K562 (cell line): Measurements from ENCODE around the gene MTIF3. TPM values are rescaled to one million over a fixed set of nuclear protein-coding genes. Genes with fewer than 3 reads are reported as not detected.
A peak's percentile ranks its signal among the peaks of the same experiment; 100 is the strongest.

Source experiments
- CLOCK ChIP-seq: fragments of 250-450 bp; sonication (Bioruptor Pico); IDR thresholded peaks from 2 replicates; pipeline ENCODE4 v1.4.0; 2020; ENCODE audit warnings: mild to moderate bottlenecking, moderate library complexity, borderline replicate concordance
- CREB1 ChIP-seq, 2 experiments: sonication (generic) in 1 of 2; formaldehyde crosslinking in 1 of 2; IDR thresholded peaks; 2 replicates each; pipeline versions ENCODE4 v1.6.1 to v1.8.0; 2012 to 2022; ENCODE audit warnings: inconsistent platforms in 1 of 2, mild to moderate bottlenecking in 1 of 2, missing genetic modification reagents in 1 of 2, moderate library complexity in 1 of 2
- EGR1 ChIP-seq: fragments of 450-650 bp; conservative IDR thresholded peaks from 2 replicates; pipeline ENCODE4 v1.6.1; 2017; ENCODE audit warnings: mild to moderate bottlenecking
- GATAD2B ChIP-seq: fragments of 450-650 bp; IDR thresholded peaks from 2 replicates; pipeline ENCODE4 v1.6.1; 2017; ENCODE audit warnings: mild to moderate bottlenecking, borderline replicate concordance
- JUND ChIP-seq, 2 experiments: IDR thresholded peaks; 2 replicates in 1 of 2; 3 replicates in 1 of 2; pipeline ENCODE4 v1.6.1; 2011; ENCODE audit warnings: borderline replicate concordance in 2 of 2, low read depth in 2 of 2, low read length in 2 of 2, improper control_type of control experiment in 1 of 2, missing biosample characterization in 1 of 2, missing genetic modification characterization in 1 of 2, missing genetic modification reagents in 1 of 2
- KLF16 ChIP-seq: IDR thresholded peaks from 2 replicates; pipeline ENCODE4 v1.6.1; 2016; ENCODE audit warnings: antibody characterized with exemption
- MCM2 ChIP-seq: fragments of 450-650 bp; IDR thresholded peaks from 2 replicates; pipeline ENCODE4 v1.6.1; 2017; ENCODE audit warnings: low read depth, mild to moderate bottlenecking
- NUFIP1 ChIP-seq: fragments of 450-650 bp; IDR thresholded peaks from 2 replicates; pipeline ENCODE4 v1.6.1; 2018; ENCODE audit not compliant: partially characterized antibody
- POLR2B ChIP-seq: fragments of 450-650 bp; IDR thresholded peaks from 2 replicates; pipeline ENCODE4 v1.6.1; 2018; ENCODE audit warnings: low read depth; ENCODE audit not compliant: partially characterized antibody
- RBBP5 ChIP-seq: fragments of 200-600 bp; sonication (generic); IDR thresholded peaks from 2 replicates; pipeline ENCODE4 v1.6.1; 2012; ENCODE audit warnings: borderline replicate concordance, mild to moderate bottlenecking, low read length, control low read depth, inconsistent platforms; ENCODE audit not compliant: insufficient read depth, poor library complexity, severe bottlenecking
- RBFOX2 ChIP-seq: fragments of 200-400 bp; formaldehyde crosslinking; IDR thresholded peaks from 2 replicates; pipeline ENCODE4 v1.6.1; 2017; ENCODE audit warnings: low read depth, mild to moderate bottlenecking, low read length, moderate library complexity
- TAF7 ChIP-seq: fragments of 450-650 bp; IDR thresholded peaks from 2 replicates; pipeline ENCODE4 v1.6.1; 2016; ENCODE audit warnings: missing genetic modification characterization, missing compliant biosample characterization
- TOE1 ChIP-seq, 2 experiments: fragments of 450-650 bp in 1 of 2; sonication (generic) in 1 of 2; formaldehyde crosslinking in 1 of 2; IDR thresholded peaks; 2 replicates each; pipeline versions ENCODE4 v1.7.1 to v1.8.0; 2016 to 2022; ENCODE audit warnings: borderline replicate concordance in 2 of 2, mild to moderate bottlenecking in 2 of 2, antibody characterized with exemption in 1 of 2, inconsistent platforms in 1 of 2, low read depth in 1 of 2, missing genetic modification reagents in 1 of 2, moderate library complexity in 1 of 2
- ZNF12 ChIP-seq: sonication (generic); formaldehyde crosslinking; IDR thresholded peaks from 2 replicates; pipeline ENCODE4 v1.4.0; 2020; ENCODE audit warnings: mild to moderate bottlenecking, missing genetic modification reagents
- ZNF384 ChIP-seq: IDR thresholded peaks from 2 replicates; pipeline ENCODE4 v1.6.1; 2012; ENCODE audit warnings: low read depth, low read length, improper control_type of control experiment
- polyA plus RNA-seq, 8 experiments: library from polyadenylated mRNA; depleted of rRNA in 4 of 8; stranded (reverse) in 5 of 8; unstranded in 3 of 8; fragments of >200 nt; fragmentation: Nextera tagmentation in 2 of 8; fragmentation: Illumina TruSeq in 1 of 8; extraction: Ambion mirVana in 2 of 8; extraction: Trizol in 1 of 8; gene quantifications; 2 replicates each; pipeline versions ENCODE4 v1.2.1 to v1.2.3, GENCODE V29; 2011 to 2014; ENCODE audit warnings: inconsistent platforms in 1 of 8, missing spikeins in 1 of 8
- total RNA-seq, 7 experiments: library from RNA; depleted of rRNA in 6 of 7; stranded (reverse); fragments of >200 nt in 6 of 7; fragmentation: Illumina TruSeq in 2 of 7; extraction: Trizol in 2 of 7; gene quantifications; 2 replicates each; pipeline versions ENCODE4 v1.2.1 to v1.2.3, GENCODE V29; 2011 to 2021; ENCODE audit warnings: low replicate concordance in 1 of 7
- TF ChIP-seq, protein P1 (sequence below): fragments of 250-450 bp; sonication (Bioruptor Pico); IDR thresholded peaks from 2 replicates; pipeline ENCODE4 v1.8.0; 2021; ENCODE audit warnings: mild to moderate bottlenecking, moderate library complexity

The MTIF3 gene
- total and polyA plus RNA-seq, 9 of the 15 experiments (the other 6 are each of a cell fraction or from before 2014, with no cell fraction given), result 23.5 to 73.6 (median 45.2) TPM

GRCh38 chr13:27449936-27450828 is at the start of gene MTIF3 (continued):
- TF ChIP-seq CLOCK (CRISPR knock-in tag), result no peak
- TF ChIP-seq RBBP5, result peak; percentile 95
- TF ChIP-seq CREB1 (IDR thresholded peaks at IDR 0.05), result no peak; the same call in 1 of the 2 replicates
- TF ChIP-seq CREB1 (CRISPR knock-in tag; IDR thresholded peaks at IDR 0.05), result 0 out of 2 replicates have a peak, but pooled peaks have one; percentile 31
- TF ChIP-seq MCM2, result no peak
- TF ChIP-seq ZNF12 (CRISPR knock-in tag), result peak; percentile 53; the same call in 1 of the 2 replicates
- peak; percentile 52; the same call in 1 of the 2 replicates for TF ChIP-seq TOE1 (IDR thresholded peaks at IDR 0.05; ENCODE audit: borderline replicate concordance)
- TF ChIP-seq TOE1 (CRISPR knock-in tag; IDR thresholded peaks at IDR 0.05; ENCODE audit: borderline replicate concordance, low read depth), result no peak
- TF ChIP-seq, protein P1, sequence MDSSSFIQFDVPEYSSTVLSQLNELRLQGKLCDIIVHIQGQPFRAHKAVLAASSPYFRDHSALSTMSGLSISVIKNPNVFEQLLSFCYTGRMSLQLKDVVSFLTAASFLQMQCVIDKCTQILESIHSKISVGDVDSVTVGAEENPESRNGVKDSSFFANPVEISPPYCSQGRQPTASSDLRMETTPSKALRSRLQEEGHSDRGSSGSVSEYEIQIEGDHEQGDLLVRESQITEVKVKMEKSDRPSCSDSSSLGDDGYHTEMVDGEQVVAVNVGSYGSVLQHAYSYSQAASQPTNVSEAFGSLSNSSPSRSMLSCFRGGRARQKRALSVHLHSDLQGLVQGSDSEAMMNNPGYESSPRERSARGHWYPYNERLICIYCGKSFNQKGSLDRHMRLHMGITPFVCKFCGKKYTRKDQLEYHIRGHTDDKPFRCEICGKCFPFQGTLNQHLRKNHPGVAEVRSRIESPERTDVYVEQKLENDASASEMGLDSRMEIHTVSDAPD (CRISPR knock-in tag), result no peak
- TF ChIP-seq TAF7 (tag), result 0 out of 2 replicates have a peak, but pooled peaks have one; percentile 27
- TF ChIP-seq EGR1, result peak; percentile 90
- no peak; the same call in 1 of the 2 replicates for TF ChIP-seq KLF16
- TF ChIP-seq RBFOX2, result peak; percentile 94
- TF ChIP-seq GATAD2B, result no peak
- TF ChIP-seq JUND (IDR thresholded peaks at IDR 0.05; ENCODE audit: borderline replicate concordance, low read depth, low read length), result peak; percentile 51
- TF ChIP-seq JUND (tag; IDR thresholded peaks at IDR 0.05; ENCODE audit: borderline replicate concordance, low read depth, low read length), result peak; percentile 26; the same call in 1 of the 3 replicates
- peak; percentile 71 for TF ChIP-seq POLR2B
- TF ChIP-seq ZNF384, result no peak
- no peak for TF ChIP-seq NUFIP1
